Measurements from ENCODE around the gene BPGM. TPM values are rescaled to one million over a fixed set of nuclear protein-coding genes. Genes with fewer than 3 reads are reported as not detected.

The BPGM gene
- polyA plus RNA-seq, 3 donors: 3.9 to 20.6 (median 18.4) TPM

GRCh38 chr7:134612197-134612596 is 34.5 kb upstream of the BPGM start:
- H3K4me3 Mint-ChIP-seq: no peak overlapping the region
- no peak overlapping the region for H3K9ac ChIP-seq (ENCODE audit: insufficient read depth, low read length, poor library complexity, severe bottlenecking)
- H3K27ac Mint-ChIP-seq: no peak overlapping the region
- no CpG with 5 or more reads among the region's 2 CpGs for WGBS (ENCODE audit: insufficient coverage)
- no peak overlapping the region for H3K4me3 ChIP-seq (replicated peaks in 1 of 3; ENCODE audit: low read depth in 2 of 3, low read length in 3 of 3)
- H3K27me3 Mint-ChIP-seq (ENCODE audit: low read depth in 3 of 3): peaks cover 0 to 1% (median 0%) of the 10 kb centered on the region in 3 donors
- peaks cover 21 to 22% of the 10 kb centered on the region in 2 donors for H3K4me1 ChIP-seq (ENCODE audit: control insufficient read depth in 1 of 2, insufficient read depth in 2 of 2, low read length in 2 of 2)
- no peak overlapping the region for H2AFZ ChIP-seq (ENCODE audit: insufficient read depth, low read depth, low read length, poor library complexity, severe bottlenecking)
- peaks cover 0 to 6% of the 10 kb centered on the region in 2 donors for H3K36me3 Mint-ChIP-seq
- H3K9me3 Mint-ChIP-seq: peaks cover 0 to 9% (median 2%) of the 10 kb centered on the region in 7 donors
- no peaks in the 10 kb centered on the region for H4K20me1 ChIP-seq (ENCODE audit: insufficient read depth, low read length)
- H3K79me2 ChIP-seq (ENCODE audit: insufficient read depth, low read length): no peaks in the 10 kb centered on the region
- no peaks in the 10 kb centered on the region for H3K27me3 ChIP-seq (ENCODE audit: control insufficient read depth in 2 of 2, insufficient read depth in 2 of 2, low read length in 2 of 2)
- H3K4me2 ChIP-seq (replicated peaks; ENCODE audit: extremely low read depth, low read length, poor library complexity, severe bottlenecking): no peak overlapping the region
- intact Hi-C loops (cut with micrococcal nuclease): no loop called here
- no peak for TF ChIP-seq CTCF (IDR thresholded peaks at IDR 0.05)
- no peak overlapping the region for H3K27ac ChIP-seq (ENCODE audit: low read depth in 1 of 2, low read length in 2 of 2)
- H3K9me3 ChIP-seq (replicated peaks in 1 of 2; ENCODE audit: control insufficient read depth in 1 of 2, insufficient read depth in 1 of 2, low read length in 2 of 2): no peaks in the 10 kb centered on the region
- no peaks in the 10 kb centered on the region for H3K36me3 ChIP-seq (replicated peaks in 1 of 2; ENCODE audit: control insufficient read depth in 1 of 2, insufficient read depth in 2 of 2, low read length in 2 of 2)
- DNase-seq: no peak
- H3K4me1 Mint-ChIP-seq: peaks cover 30% of the 10 kb centered on the region

- no peaks in the 10 kb centered on the region for H3K36me3 ChIP-seq (replicated peaks in 1 of 2; ENCODE audit: control insufficient read depth in 1 of 2, insufficient read depth in 2 of 2, low read length in 2 of 2)
- peak; percentile 26 to 61 (median 60) for DNase-seq
- no peaks in the 10 kb centered on the region for H4K20me1 ChIP-seq (ENCODE audit: insufficient read depth, low read length)
- peak overlapping the region; percentile 27 for H3K4me2 ChIP-seq (replicated peaks; ENCODE audit: extremely low read depth, low read length, poor library complexity, severe bottlenecking)
- H3K79me2 ChIP-seq (ENCODE audit: insufficient read depth, low read length): no peaks in the 10 kb centered on the region
- H3K27ac ChIP-seq (ENCODE audit: low read depth in 1 of 2, low read length in 2 of 2): peak overlapping the region in 1 of 2 donors; percentile 61
- no peaks in the 10 kb centered on the region for H3K9me3 ChIP-seq (replicated peaks in 1 of 2; ENCODE audit: control insufficient read depth in 1 of 2, insufficient read depth in 1 of 2, low read length in 2 of 2)
- H3K27me3 ChIP-seq (ENCODE audit: control insufficient read depth in 2 of 2, insufficient read depth in 2 of 2, low read length in 2 of 2): no peaks in the 10 kb centered on the region
- peak overlapping the region in 5 of 7 donors; percentile 4 to 84 (median 51) for H3K27ac Mint-ChIP-seq
- intact Hi-C loops (cut with micrococcal nuclease): no loop called here
- H3K4me1 Mint-ChIP-seq: peaks cover 34% of the 10 kb centered on the region
- H3K36me3 Mint-ChIP-seq: peaks cover 0 to 6% of the 10 kb centered on the region in 2 donors
- TF ChIP-seq CTCF (IDR thresholded peaks at IDR 0.05): no peak
- H3K9me3 Mint-ChIP-seq: peaks cover 0 to 9% (median 2%) of the 10 kb centered on the region in 7 donors
- no peak overlapping the region for H3K4me3 ChIP-seq (replicated peaks in 1 of 3; ENCODE audit: low read depth in 2 of 3, low read length in 3 of 3)
- no peaks in the 10 kb centered on the region for H3K27me3 Mint-ChIP-seq (ENCODE audit: low read depth in 3 of 3)
- peak overlapping the region; percentile 54 for H2AFZ ChIP-seq (ENCODE audit: insufficient read depth, low read depth, low read length, poor library complexity, severe bottlenecking)
- no peak overlapping the region for H3K9ac ChIP-seq (ENCODE audit: insufficient read depth, low read length, poor library complexity, severe bottlenecking)
- H3K4me1 ChIP-seq (ENCODE audit: control insufficient read depth in 1 of 2, insufficient read depth in 2 of 2, low read length in 2 of 2): peaks cover 23% of the 10 kb centered on the region in 2 donors
- H3K4me3 Mint-ChIP-seq: peak overlapping the region in 1 of 2 donors; percentile 54
- WGBS (ENCODE audit: insufficient coverage): no CpG with 5 or more reads among the region's 3 CpGs
These were observed 32.9 kb upstream of the BPGM start for GRCh38 chr7:134613623-134614347.

All from CD14-positive monocyte (primary cell).